GM15510 (cell line): ENCODE results near the gene KLF7.

ENCODE experiments used
- POLR2A ChIP-seq: IDR thresholded peaks from 3 replicates; pipeline ENCODE4 v1.6.1; 2011; ENCODE audit warnings: borderline replicate concordance; ENCODE audit not compliant: insufficient read length; ENCODE audit errors: extremely low read depth

KLF7 gene

GRCh38 chr2:207143215-207144172 lies 22.3 kb downstream of the KLF7 start:
- no peak for TF ChIP-seq POLR2A

GRCh38 chr2:207142461-207142860 lies 23.3 kb downstream of the KLF7 start:
- TF ChIP-seq POLR2A: no peak

- TF ChIP-seq POLR2A: no peak
Measured at GRCh38 chr2:207141386-207141785, 24.4 kb downstream of the KLF7 start.

- TF ChIP-seq POLR2A: no peak
Measured at GRCh38 chr2:207140265-207140664, 25.5 kb downstream of the KLF7 start.

GRCh38 chr2:207139552-207139951 lies 26.2 kb downstream of the KLF7 start:
- TF ChIP-seq POLR2A: no peak

- no peak for TF ChIP-seq POLR2A
Measured at GRCh38 chr2:207138627-207139297, 27.0 kb downstream of the KLF7 start.

- no peak for TF ChIP-seq POLR2A
Measured at GRCh38 chr2:207137596-207138337, 28.0 kb downstream of the KLF7 start.

GRCh38 chr2:207136874-207137273 lies 28.9 kb downstream of the KLF7 start:
- no peak for TF ChIP-seq POLR2A

- no peak for TF ChIP-seq POLR2A
Measured at GRCh38 chr2:207135801-207136457, 29.8 kb downstream of the KLF7 start.

GRCh38 chr2:207135340-207135739 lies 30.4 kb downstream of the KLF7 start:
- TF ChIP-seq POLR2A: no peak

- no peak for TF ChIP-seq POLR2A
Measured at GRCh38 chr2:207133820-207134519, 31.8 kb downstream of the KLF7 start.

- no peak for TF ChIP-seq POLR2A
Measured at GRCh38 chr2:207133458-207133819, 32.3 kb downstream of the KLF7 start.

GRCh38 chr2:207132019-207132418 lies 33.7 kb downstream of the KLF7 start:
- no peak for TF ChIP-seq POLR2A

- TF ChIP-seq POLR2A: no peak
Measured at GRCh38 chr2:207131594-207131993, 34.2 kb downstream of the KLF7 start.
